ENCODE measurements around the gene TWNK.
"Not testable (repeated sequence)": the region's sequence is repeated elsewhere in the genome, so short reads cannot be mapped to it uniquely, and the experiment has no call there.

Gene TWNK

GRCh38 chr10:100969187-100970075 lies 17.9 kb upstream of the TWNK start, which contains the start of gene SEMA4G:
SEMA4G (plus strand) TSS chr10:100969504; CDS start chr10:100972913, 3,409 bp downstream.
- TF ChIP-seq, protein P1, sequence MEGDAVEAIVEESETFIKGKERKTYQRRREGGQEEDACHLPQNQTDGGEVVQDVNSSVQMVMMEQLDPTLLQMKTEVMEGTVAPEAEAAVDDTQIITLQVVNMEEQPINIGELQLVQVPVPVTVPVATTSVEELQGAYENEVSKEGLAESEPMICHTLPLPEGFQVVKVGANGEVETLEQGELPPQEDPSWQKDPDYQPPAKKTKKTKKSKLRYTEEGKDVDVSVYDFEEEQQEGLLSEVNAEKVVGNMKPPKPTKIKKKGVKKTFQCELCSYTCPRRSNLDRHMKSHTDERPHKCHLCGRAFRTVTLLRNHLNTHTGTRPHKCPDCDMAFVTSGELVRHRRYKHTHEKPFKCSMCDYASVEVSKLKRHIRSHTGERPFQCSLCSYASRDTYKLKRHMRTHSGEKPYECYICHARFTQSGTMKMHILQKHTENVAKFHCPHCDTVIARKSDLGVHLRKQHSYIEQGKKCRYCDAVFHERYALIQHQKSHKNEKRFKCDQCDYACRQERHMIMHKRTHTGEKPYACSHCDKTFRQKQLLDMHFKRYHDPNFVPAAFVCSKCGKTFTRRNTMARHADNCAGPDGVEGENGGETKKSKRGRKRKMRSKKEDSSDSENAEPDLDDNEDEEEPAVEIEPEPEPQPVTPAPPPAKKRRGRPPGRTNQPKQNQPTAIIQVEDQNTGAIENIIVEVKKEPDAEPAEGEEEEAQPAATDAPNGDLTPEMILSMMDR (IDR thresholded peaks at IDR 0.05; ENCODE audit: low read depth, low read length), result peak; percentile 80
- DNase-seq (ENCODE audit: extremely low read depth, low read depth), result no peak

- DNase-seq (ENCODE audit: extremely low read depth, low read depth), result no peak
- TF ChIP-seq, protein P1 (IDR thresholded peaks at IDR 0.05; ENCODE audit: low read depth, low read length), result no peak
Observed at GRCh38 chr10:100970076-100970913, 17.0 kb upstream of the TWNK start.

DNA sequence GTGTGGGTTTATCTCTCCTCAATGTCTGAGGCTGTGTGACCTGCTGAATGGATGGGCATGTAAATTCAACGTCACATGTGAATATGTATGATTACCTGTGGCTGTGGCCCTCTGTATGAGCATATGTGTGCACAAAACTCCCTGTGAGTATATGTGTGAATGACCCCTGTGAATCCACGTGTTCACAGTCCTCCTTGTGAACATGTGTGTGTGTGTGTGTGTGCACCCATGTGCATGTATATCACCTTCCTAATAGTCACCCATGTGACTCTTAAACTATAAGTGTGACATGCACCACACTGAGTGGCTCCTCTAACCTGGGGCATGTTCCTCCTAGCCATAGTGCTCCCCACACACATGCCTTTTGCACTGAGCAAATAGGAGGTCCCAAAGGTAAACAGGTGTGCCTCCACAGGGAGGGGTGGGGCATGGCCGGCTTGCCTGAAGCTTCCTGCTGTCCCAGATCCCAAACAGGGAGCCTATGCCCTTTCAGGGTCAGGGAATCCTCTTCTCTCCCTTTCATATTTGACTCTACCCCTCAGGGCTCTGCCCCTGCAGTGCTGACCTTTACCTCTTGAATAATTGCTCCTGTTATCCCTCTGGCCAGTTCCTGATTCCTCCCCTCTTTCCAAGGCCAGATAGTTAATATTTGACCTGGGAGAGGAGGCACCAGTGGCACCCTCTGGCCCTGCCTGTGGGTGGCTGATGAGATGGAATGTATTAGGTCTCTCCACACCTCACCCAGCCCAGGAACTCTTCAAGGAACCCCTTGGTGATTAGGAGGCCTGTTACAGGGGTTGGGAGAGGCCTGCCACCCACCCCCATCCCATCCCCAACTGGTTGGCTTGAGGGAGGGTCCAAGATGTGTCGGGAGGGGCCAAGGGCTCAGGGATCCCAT lies 16.2 kb upstream of the TWNK start:
- TF ChIP-seq, protein P1 (IDR thresholded peaks at IDR 0.05; ENCODE audit: low read depth, low read length), result no peak
- DNase-seq (ENCODE audit: extremely low read depth, low read depth), result no peak

DNA sequence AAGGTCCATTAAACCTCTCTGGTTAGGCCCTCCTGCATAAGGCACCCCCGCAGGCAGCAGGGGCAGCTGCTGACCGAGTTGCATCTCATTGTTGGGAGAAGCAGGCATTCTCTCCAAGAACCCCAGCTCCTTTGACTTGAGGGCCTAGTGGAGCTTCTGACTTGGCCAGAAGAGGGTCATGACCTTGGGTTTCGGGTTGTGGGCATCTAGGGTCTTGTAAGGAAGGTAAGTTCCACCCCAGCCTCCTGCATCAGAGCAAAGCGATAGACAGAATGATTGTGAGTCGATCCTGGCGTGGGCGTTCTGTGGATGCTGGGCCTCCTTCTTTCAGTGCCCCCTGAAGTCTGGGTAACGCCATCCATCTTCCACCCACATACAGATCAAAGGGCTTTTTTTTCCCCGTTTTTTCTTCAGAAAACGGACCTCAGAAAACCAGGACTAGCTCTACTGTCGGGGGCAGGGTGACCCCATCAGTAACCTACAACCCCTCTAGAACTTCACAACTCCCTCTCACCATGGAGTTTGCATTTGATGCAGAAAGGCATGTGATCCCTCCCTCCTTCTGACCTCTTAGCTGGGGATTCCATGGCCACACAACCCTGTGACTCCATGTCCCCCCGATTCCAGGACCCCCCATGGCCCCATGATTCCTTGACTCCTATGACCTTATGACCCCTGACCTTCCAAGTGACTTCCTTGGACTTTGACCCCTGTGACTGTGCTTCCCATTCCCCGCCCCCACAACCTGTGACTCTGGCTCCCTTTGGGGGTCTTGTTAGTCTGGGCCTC lies 15.0 kb upstream of the TWNK start:
- TF ChIP-seq, protein P1 (IDR thresholded peaks at IDR 0.05; ENCODE audit: low read depth, low read length), result no peak
- no peak for DNase-seq (ENCODE audit: extremely low read depth, low read depth)

DNA sequence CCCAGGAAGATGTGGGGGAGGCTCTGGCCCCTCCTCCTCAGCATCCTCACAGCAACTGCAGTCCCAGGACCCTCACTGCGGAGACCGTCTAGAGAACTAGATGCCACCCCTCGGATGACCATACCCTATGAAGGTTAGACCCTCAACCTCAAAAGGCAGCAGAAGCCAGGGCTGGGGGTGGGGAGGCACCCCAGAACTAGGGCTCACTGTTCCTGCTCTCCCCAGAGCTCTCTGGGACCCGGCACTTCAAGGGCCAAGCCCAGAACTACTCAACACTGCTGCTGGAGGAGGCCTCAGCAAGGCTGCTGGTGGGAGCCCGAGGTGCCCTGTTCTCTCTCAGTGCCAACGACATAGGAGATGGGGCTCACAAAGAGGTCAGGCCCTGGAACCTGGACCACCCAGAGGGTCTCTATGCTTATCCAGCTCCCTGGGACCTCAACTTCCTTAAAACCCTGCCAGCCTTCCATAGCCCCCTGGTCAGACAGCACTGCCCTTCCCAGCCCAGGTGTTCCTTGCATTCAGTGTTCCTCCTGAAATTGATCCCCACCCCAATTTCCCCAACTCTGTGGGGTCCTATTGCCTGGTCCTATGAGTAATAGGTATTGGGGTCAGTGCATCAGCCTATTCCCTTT lies 14.3 kb upstream of the TWNK start:
- TF ChIP-seq, protein P1 (IDR thresholded peaks at IDR 0.05; ENCODE audit: low read depth, low read length), result no peak

GRCh38 chr10:100975397-100975796 lies 11.9 kb upstream of the TWNK start:
- not testable (repeated sequence) for DNase-seq (ENCODE audit: extremely low read depth, low read depth)

More for the DNA sequence above, 14.3 kb upstream of the TWNK start:
- no peak for DNase-seq (ENCODE audit: extremely low read depth, low read depth)

Data from AG09319 (cell line).